GM18858 (cell line): ENCODE results near the gene INTS7.
A peak's percentile ranks its signal among the peaks of the same experiment; 100 is the strongest.
"Not testable (repeated sequence)": the region's sequence is repeated elsewhere in the genome, so short reads cannot be mapped to it uniquely, and the experiment has no call there.

ENCODE experiments used
- ATAC-seq: cut with Tn5 transposase; IDR thresholded peaks from one replicate; pipeline ENCODE4 v1.9.1; 2021; ENCODE audit not compliant: unreplicated experiment

INTS7 gene

GRCh38 chr1:211938561-211938997 is 96.8 kb downstream of the INTS7 start:
- ATAC-seq: no peak

GRCh38 chr1:211937422-211937821 is 97.9 kb downstream of the INTS7 start:
- ATAC-seq: not testable (repeated sequence)

GRCh38 chr1:211935448-211935970 is 99.8 kb downstream of the INTS7 start:
- ATAC-seq: peak; percentile 60

- ATAC-seq: no peak
Measured at GRCh38 chr1:211933946-211934714, 101.2 kb downstream of the INTS7 start.

- ATAC-seq: no peak
Measured at GRCh38 chr1:211932933-211933254, 102.5 kb downstream of the INTS7 start.

GRCh38 chr1:211932231-211932932 is 103.0 kb downstream of the INTS7 start:
- ATAC-seq: no peak

- ATAC-seq: no peak
Measured at GRCh38 chr1:211929683-211930082, 105.7 kb downstream of the INTS7 start.

- ATAC-seq: no peak
Measured at GRCh38 chr1:211928993-211929637, 106.2 kb downstream of the INTS7 start.

- no peak for ATAC-seq
Measured at GRCh38 chr1:211928290-211928801, 107.0 kb downstream of the INTS7 start.

- peak; percentile 55 for ATAC-seq
Measured at GRCh38 chr1:211925016-211925415, 110.3 kb downstream of the INTS7 start.

GRCh38 chr1:211924256-211924655 is 111.1 kb downstream of the INTS7 start:
- no peak for ATAC-seq

- no peak for ATAC-seq
Measured at GRCh38 chr1:211923095-211923494, 112.3 kb downstream of the INTS7 start.

GRCh38 chr1:211921579-211922095 is 113.7 kb downstream of the INTS7 start:
- ATAC-seq: no peak

- no peak for ATAC-seq
Measured at GRCh38 chr1:211920602-211921226, 114.6 kb downstream of the INTS7 start.

- ATAC-seq: no peak
Measured at GRCh38 chr1:211920141-211920572, 115.2 kb downstream of the INTS7 start.

GRCh38 chr1:211918843-211919414 is 116.4 kb downstream of the INTS7 start:
- ATAC-seq: no peak

- ATAC-seq: not testable (repeated sequence)
Measured at GRCh38 chr1:211916458-211916857, 118.9 kb downstream of the INTS7 start.

- ATAC-seq: no peak
Measured at GRCh38 chr1:211915924-211916323, 119.4 kb downstream of the INTS7 start.

- no peak for ATAC-seq
Measured at GRCh38 chr1:211912844-211913432, 122.4 kb downstream of the INTS7 start.

- no peak for ATAC-seq
Measured at GRCh38 chr1:211912038-211912437, 123.3 kb downstream of the INTS7 start.
